ENCODE measurements around the gene SMG9. TPM values are rescaled to one million over a fixed set of nuclear protein-coding genes. Genes with fewer than 3 reads are reported as not detected.

Gene SMG9
- total RNA-seq, 1 donor from 2014 or later = 35.0 TPM

GRCh38 chr19:43782311-43782660 lies 27.5 kb upstream of the SMG9 start:
- H3K36me3 Mint-ChIP-seq (ENCODE audit: low read depth, unreplicated experiment) = peaks cover 2% of the 10 kb centered on the region
- no peak overlapping the region for H3K4me3 ChIP-seq (ENCODE audit: insufficient read depth, low read depth, low read length)
- no peak overlapping the region for H3K4me2 ChIP-seq (ENCODE audit: low read length)
- peaks cover 46% of the 10 kb centered on the region for H3K4me1 ChIP-seq (ENCODE audit: insufficient read depth, low read length)
- FAIRE-seq (no peak), DNase-seq (ENCODE audit: low read depth) (no peak)
- H4K20me1 ChIP-seq (ENCODE audit: insufficient read depth, low read length) = no peaks in the 10 kb centered on the region
- peak overlapping the region; percentile 36 for H3K4me3 Mint-ChIP-seq (ENCODE audit: unreplicated experiment)
- no peaks in the 10 kb centered on the region for H3K27me3 ChIP-seq (ENCODE audit: insufficient read depth, low read length)
- H3K36me3 ChIP-seq (ENCODE audit: insufficient read depth, low read length) = no peaks in the 10 kb centered on the region
- peak overlapping the region; percentile 16 for H3K27ac Mint-ChIP-seq (ENCODE audit: unreplicated experiment)
- TF ChIP-seq CTCF (IDR thresholded peaks at IDR 0.05; ENCODE audit: insufficient read depth, low read depth, low read length) (no peak), EZH2 (IDR thresholded peaks at IDR 0.05; ENCODE audit: insufficient read depth, low read length) (no peak)
- H3K9ac ChIP-seq (ENCODE audit: low read length) = no peak overlapping the region
- peaks cover 10% of the 10 kb centered on the region for H3K27me3 Mint-ChIP-seq (ENCODE audit: low read depth, unreplicated experiment)
- H3K9me3 ChIP-seq (ENCODE audit: insufficient read depth, low read depth, low read length) = no peaks in the 10 kb centered on the region
- peaks cover 42% of the 10 kb centered on the region for H3K4me1 Mint-ChIP-seq (ENCODE audit: low read depth, unreplicated experiment)
- H3K9me3 Mint-ChIP-seq (ENCODE audit: unreplicated experiment) = peaks cover 2% of the 10 kb centered on the region
- H3K27ac ChIP-seq (ENCODE audit: low read depth, low read length) = no peak overlapping the region
- H2AFZ ChIP-seq (ENCODE audit: low read depth, low read length) = no peak overlapping the region
- H3K79me2 ChIP-seq (ENCODE audit: insufficient read depth, low read length) = peaks cover 11% of the 10 kb centered on the region

- H3K36me3 Mint-ChIP-seq (ENCODE audit: low read depth, unreplicated experiment) = peaks cover 2% of the 10 kb centered on the region
- peaks cover 46% of the 10 kb centered on the region for H3K4me1 Mint-ChIP-seq (ENCODE audit: low read depth, unreplicated experiment)
- TF ChIP-seq CTCF (IDR thresholded peaks at IDR 0.05; ENCODE audit: insufficient read depth, low read depth, low read length) = no peak
These were observed 27.0 kb upstream of the SMG9 start for GRCh38 chr19:43781630-43782310.

More at GRCh38 chr19:43781630-43782310, 27.0 kb upstream of the SMG9 start:
- Mint-ChIP-seq H3K27me3 (ENCODE audit: low read depth, unreplicated experiment) (peaks cover 8% of the 10 kb centered on the region), H3K27ac (ENCODE audit: unreplicated experiment) (peak overlapping the region; percentile 16), H3K9me3 (ENCODE audit: unreplicated experiment) (peaks cover 4% of the 10 kb centered on the region), H3K4me3 (ENCODE audit: unreplicated experiment) (peak overlapping the region; percentile 36)
- Histone ChIP-seq H3K4me3 (ENCODE audit: insufficient read depth, low read depth, low read length) (no peak overlapping the region), H3K27me3 (ENCODE audit: insufficient read depth, low read length) (no peaks in the 10 kb centered on the region), H3K4me2 (ENCODE audit: low read length) (peak overlapping the region; percentile 84), H3K9me3 (ENCODE audit: insufficient read depth, low read depth, low read length) (no peaks in the 10 kb centered on the region), H3K79me2 (ENCODE audit: insufficient read depth, low read length) (peaks cover 11% of the 10 kb centered on the region), H3K4me1 (ENCODE audit: insufficient read depth, low read length) (peaks cover 50% of the 10 kb centered on the region), H3K9ac (ENCODE audit: low read length) (peak overlapping the region; percentile 23), H4K20me1 (ENCODE audit: insufficient read depth, low read length) (no peaks in the 10 kb centered on the region), H3K36me3 (ENCODE audit: insufficient read depth, low read length) (no peaks in the 10 kb centered on the region), H2AFZ (ENCODE audit: low read depth, low read length) (no peak overlapping the region), H3K27ac (ENCODE audit: low read depth, low read length) (no peak overlapping the region)
- no peak for FAIRE-seq
- no peak for DNase-seq (ENCODE audit: low read depth)

All from astrocyte (in vitro differentiated cells and primary cell).